ENCODE results near the gene TRPM8. TPM values are rescaled to one million over a fixed set of nuclear protein-coding genes. Genes with fewer than 3 reads are reported as not detected.

The TRPM8 gene
- total and polyA plus RNA-seq, 2 donors (not counting 1 experiment from before 2014, with no cell fraction given) = 0.49 to 0.99 TPM

DNA sequence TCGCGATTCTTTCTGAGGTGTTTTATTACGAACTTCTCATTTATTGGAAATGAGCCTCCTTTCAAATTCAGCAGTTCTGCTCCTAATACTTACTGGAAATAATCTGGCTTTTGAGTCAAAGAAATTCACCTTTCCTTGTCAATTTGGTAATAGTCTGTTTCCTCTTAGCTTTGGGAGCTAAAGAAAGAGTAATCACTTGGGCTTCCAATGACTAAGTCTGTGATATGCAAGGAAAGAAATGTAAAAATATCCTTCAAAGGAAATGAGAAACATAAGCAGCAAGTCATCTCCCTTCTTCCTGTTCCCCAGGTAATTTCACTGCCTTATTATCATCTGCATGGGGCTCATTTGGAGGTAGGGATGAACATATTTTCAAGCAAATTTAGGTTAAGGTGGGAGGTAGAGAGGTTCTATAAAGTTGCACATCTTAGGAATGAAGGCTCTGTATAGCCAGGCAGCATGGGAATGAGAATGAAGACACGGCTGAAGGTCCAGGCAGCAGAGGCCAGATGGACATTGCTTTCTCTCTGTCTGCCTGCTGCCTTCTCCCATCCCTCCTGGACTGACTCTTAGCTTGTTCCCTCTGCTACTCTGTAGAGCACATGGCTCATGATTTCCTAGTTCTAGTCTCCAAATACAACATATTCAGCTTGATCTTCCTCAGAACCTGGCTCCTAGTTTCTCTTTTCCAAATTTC lies 134.3 kb downstream of the TRPM8 start:
- no peak overlapping the region for H2AFZ ChIP-seq (ENCODE audit: low read length)
- H3K4me3 ChIP-seq (replicated peaks in 1 of 4; ENCODE audit: control extremely low read depth in 1 of 4, insufficient read depth in 1 of 4, low read depth in 3 of 4, low read length in 4 of 4) = no peak overlapping the region
- no peaks in the 10 kb centered on the region for H3K9me3 ChIP-seq (ENCODE audit: control insufficient read depth, insufficient read depth, low read depth, low read length)
- H3K9ac ChIP-seq (ENCODE audit: insufficient read depth, low read length) = no peak overlapping the region
- no peaks in the 10 kb centered on the region for H4K20me1 ChIP-seq (ENCODE audit: control insufficient read depth, extremely low read depth, insufficient read depth, low read length)
- no peaks in the 10 kb centered on the region for H3K27me3 ChIP-seq (ENCODE audit: control insufficient read depth, insufficient read depth, low read length)
- no peaks in the 10 kb centered on the region for H3K36me3 ChIP-seq (ENCODE audit: control insufficient read depth, insufficient read depth, low read length)
- DNase-seq (ENCODE audit: low read depth in 2 of 2) = peak in 1 of 2 donors; percentile 60
- no peaks in the 10 kb centered on the region for H3K4me1 ChIP-seq (ENCODE audit: control insufficient read depth, extremely low read depth, insufficient read depth, low read length)
- no peaks in the 10 kb centered on the region for H3K79me2 ChIP-seq (ENCODE audit: control insufficient read depth, insufficient read depth, low read length)
- no peak overlapping the region for H3K4me2 ChIP-seq (ENCODE audit: extremely low read depth, insufficient read depth, low read length)
- H3K27ac ChIP-seq (ENCODE audit: insufficient read depth, low read length) = no peak overlapping the region
- TF ChIP-seq EZH2 (IDR thresholded peaks at IDR 0.05; ENCODE audit: low read length, missing control alignments) = no peak
- TF ChIP-seq, protein P1, sequence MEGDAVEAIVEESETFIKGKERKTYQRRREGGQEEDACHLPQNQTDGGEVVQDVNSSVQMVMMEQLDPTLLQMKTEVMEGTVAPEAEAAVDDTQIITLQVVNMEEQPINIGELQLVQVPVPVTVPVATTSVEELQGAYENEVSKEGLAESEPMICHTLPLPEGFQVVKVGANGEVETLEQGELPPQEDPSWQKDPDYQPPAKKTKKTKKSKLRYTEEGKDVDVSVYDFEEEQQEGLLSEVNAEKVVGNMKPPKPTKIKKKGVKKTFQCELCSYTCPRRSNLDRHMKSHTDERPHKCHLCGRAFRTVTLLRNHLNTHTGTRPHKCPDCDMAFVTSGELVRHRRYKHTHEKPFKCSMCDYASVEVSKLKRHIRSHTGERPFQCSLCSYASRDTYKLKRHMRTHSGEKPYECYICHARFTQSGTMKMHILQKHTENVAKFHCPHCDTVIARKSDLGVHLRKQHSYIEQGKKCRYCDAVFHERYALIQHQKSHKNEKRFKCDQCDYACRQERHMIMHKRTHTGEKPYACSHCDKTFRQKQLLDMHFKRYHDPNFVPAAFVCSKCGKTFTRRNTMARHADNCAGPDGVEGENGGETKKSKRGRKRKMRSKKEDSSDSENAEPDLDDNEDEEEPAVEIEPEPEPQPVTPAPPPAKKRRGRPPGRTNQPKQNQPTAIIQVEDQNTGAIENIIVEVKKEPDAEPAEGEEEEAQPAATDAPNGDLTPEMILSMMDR (conservative IDR thresholded peaks at IDR 0.05 in 1 of 2, IDR thresholded peaks at IDR 0.05 in 1 of 2; ENCODE audit: low read depth in 1 of 2, low read length in 2 of 2) = no peak

DNA sequence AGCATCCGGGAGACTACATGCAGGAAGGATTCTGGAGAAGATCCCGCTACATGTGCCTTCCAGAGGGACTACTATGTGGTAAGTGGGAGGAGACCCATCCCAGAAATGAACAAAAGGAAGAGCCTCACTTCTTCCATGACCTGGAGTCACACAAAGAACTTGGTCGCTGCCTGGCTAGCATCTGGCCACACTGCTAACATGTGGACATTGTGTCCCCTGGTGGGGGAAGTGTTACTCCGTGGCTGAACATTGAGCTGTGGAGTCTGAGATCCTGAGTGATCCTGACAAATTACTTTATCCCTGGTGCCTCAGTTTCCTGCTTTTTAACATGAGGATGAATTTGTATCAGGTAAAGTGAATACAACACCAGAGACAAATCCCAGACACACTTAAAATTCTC lies 141.7 kb downstream of the TRPM8 start:
- Histone ChIP-seq H3K4me1 (ENCODE audit: control insufficient read depth, extremely low read depth, insufficient read depth, low read length) (no peaks in the 10 kb centered on the region), H3K27me3 (ENCODE audit: control insufficient read depth, insufficient read depth, low read length) (no peaks in the 10 kb centered on the region), H3K79me2 (ENCODE audit: control insufficient read depth, insufficient read depth, low read length) (no peaks in the 10 kb centered on the region), H3K4me2 (ENCODE audit: extremely low read depth, insufficient read depth, low read length) (no peak overlapping the region), H4K20me1 (ENCODE audit: control insufficient read depth, extremely low read depth, insufficient read depth, low read length) (no peaks in the 10 kb centered on the region), H3K9me3 (ENCODE audit: control insufficient read depth, insufficient read depth, low read depth, low read length) (no peaks in the 10 kb centered on the region), H3K27ac (ENCODE audit: insufficient read depth, low read length) (no peak overlapping the region), H3K9ac (ENCODE audit: insufficient read depth, low read length) (no peak overlapping the region), H3K4me3 (replicated peaks in 1 of 4; ENCODE audit: control extremely low read depth in 1 of 4, insufficient read depth in 1 of 4, low read depth in 3 of 4, low read length in 4 of 4) (no peak overlapping the region), H3K36me3 (ENCODE audit: control insufficient read depth, insufficient read depth, low read length) (no peaks in the 10 kb centered on the region), H2AFZ (ENCODE audit: low read length) (no peak overlapping the region)
- no peak for TF ChIP-seq EZH2 (IDR thresholded peaks at IDR 0.05; ENCODE audit: low read length, missing control alignments)
- TF ChIP-seq, protein P1 (conservative IDR thresholded peaks at IDR 0.05 in 1 of 2, IDR thresholded peaks at IDR 0.05 in 1 of 2; ENCODE audit: low read depth in 1 of 2, low read length in 2 of 2) = no peak
- no peak for DNase-seq (ENCODE audit: low read depth in 2 of 2)

DNA sequence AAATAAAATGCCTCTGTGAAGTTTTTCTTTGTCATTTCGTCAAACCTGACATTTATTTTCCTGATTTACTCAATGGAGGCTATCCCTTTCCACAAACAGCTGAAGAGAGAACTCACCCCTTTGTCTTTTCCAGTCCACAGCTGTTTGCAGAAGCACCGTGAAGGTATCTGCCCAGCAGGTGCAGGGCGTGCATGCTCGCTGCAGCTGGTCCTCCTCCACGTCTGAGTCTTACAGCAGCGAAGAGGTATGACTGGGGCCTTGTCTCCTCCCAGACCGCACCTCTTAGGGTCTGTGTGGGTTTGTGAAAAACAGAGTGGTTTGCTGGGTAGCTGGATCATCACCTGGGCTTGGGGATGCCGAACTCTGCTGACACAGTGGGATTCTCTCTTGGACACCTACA lies 143.1 kb downstream of the TRPM8 start:
- H3K4me2 ChIP-seq (ENCODE audit: extremely low read depth, insufficient read depth, low read length) = no peak overlapping the region
- no peak for DNase-seq (ENCODE audit: low read depth in 2 of 2)
- no peak overlapping the region for H3K9ac ChIP-seq (ENCODE audit: insufficient read depth, low read length)
- no peak overlapping the region for H2AFZ ChIP-seq (ENCODE audit: low read length)
- no peaks in the 10 kb centered on the region for H4K20me1 ChIP-seq (ENCODE audit: control insufficient read depth, extremely low read depth, insufficient read depth, low read length)
- no peaks in the 10 kb centered on the region for H3K36me3 ChIP-seq (ENCODE audit: control insufficient read depth, insufficient read depth, low read length)
- H3K9me3 ChIP-seq (ENCODE audit: control insufficient read depth, insufficient read depth, low read depth, low read length) = no peaks in the 10 kb centered on the region
- no peak overlapping the region for H3K4me3 ChIP-seq (replicated peaks in 1 of 4; ENCODE audit: control extremely low read depth in 1 of 4, insufficient read depth in 1 of 4, low read depth in 3 of 4, low read length in 4 of 4)
- TF ChIP-seq, protein P1 (conservative IDR thresholded peaks at IDR 0.05 in 1 of 2, IDR thresholded peaks at IDR 0.05 in 1 of 2; ENCODE audit: low read depth in 1 of 2, low read length in 2 of 2) = no peak
- TF ChIP-seq EZH2 (IDR thresholded peaks at IDR 0.05; ENCODE audit: low read length, missing control alignments) = no peak
- H3K27ac ChIP-seq (ENCODE audit: insufficient read depth, low read length) = no peak overlapping the region
- no peaks in the 10 kb centered on the region for H3K4me1 ChIP-seq (ENCODE audit: control insufficient read depth, extremely low read depth, insufficient read depth, low read length)
- H3K79me2 ChIP-seq (ENCODE audit: control insufficient read depth, insufficient read depth, low read length) = no peaks in the 10 kb centered on the region
- no peaks in the 10 kb centered on the region for H3K27me3 ChIP-seq (ENCODE audit: control insufficient read depth, insufficient read depth, low read length)
